ENCODE data around the gene B3GALNT2.
"Not testable (repeated sequence)": the region's sequence is repeated elsewhere in the genome, so short reads cannot be mapped to it uniquely, and the experiment has no call there.

Gene B3GALNT2

DNA sequence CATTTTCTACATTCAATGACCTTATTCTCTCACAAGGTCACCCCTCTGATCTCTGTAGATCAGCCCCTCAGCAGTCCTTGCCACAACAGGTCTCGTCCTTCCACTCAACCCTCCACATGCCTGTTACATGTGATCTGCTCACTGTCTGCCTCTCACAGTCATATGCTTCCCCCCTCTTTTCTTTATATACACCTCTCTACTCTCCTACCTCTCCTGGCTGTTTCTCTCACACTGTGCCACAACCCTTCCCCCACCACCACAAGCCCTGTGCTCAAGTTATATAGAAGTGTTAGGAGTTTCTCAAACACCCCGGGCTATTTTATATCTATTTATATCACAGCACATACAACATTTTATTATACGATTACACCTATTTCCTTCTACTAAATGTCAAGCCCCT is 12.6 kb downstream of the B3GALNT2 start:
- Histone ChIP-seq H3K27me3 (no peaks in the 10 kb centered on the region), H3K4me2 (no peak overlapping the region), H3K4me3 (no peak overlapping the region), H3K9ac (no peak overlapping the region), H3K9me3 (replicated peaks in 1 of 11) (no peaks in the 10 kb centered on the region), H3K36me3 (peaks cover 66 to 100% (median 93%) of the 10 kb centered on the region in 11 experiments), H3K27ac (no peak overlapping the region), H3K4me1 (peaks cover 0 to 12% (median 7%) of the 10 kb centered on the region in 10 experiments; a peak in 11 of 20 replicates), H4K20me1 (peaks cover 0 to 52% (median 6%) of the 10 kb centered on the region in 11 experiments; a peak in 9 of 22 replicates)
- TF ChIP-seq Cebpa-rat (IDR thresholded peaks at IDR 0.05) = no peak

DNA sequence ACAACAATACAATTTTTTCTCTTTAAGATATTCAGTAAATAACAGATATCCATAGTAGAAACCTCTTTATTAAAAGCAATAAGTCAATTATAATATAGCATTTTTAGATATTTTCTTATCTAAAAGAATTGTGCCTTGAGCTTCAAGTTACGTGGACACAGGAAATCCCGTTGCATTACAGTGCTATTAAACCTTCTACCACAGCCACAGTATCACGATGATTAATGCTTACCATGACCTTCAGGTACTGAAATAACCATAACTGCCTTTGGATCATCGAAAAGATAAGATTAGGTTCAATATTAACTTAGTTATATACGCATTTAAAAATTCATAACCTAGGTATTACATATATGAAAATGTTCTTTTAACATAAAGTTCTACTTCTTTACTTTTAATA is 17.9 kb downstream of the B3GALNT2 start:
- H3K27ac ChIP-seq = no peak overlapping the region
- H3K27me3 ChIP-seq = no peaks in the 10 kb centered on the region
- no peak overlapping the region for H3K9ac ChIP-seq
- peaks cover 0 to 16% (median 12%) of the 10 kb centered on the region in 11 experiments; a peak in 14 of 22 replicates for H3K9me3 ChIP-seq (replicated peaks in 1 of 11)
- no peak for TF ChIP-seq Cebpa-rat (IDR thresholded peaks at IDR 0.05)
- no peaks in the 10 kb centered on the region for H3K4me1 ChIP-seq
- no peak overlapping the region for H3K4me3 ChIP-seq
- H4K20me1 ChIP-seq = peaks cover 0 to 36% (median 0%) of the 10 kb centered on the region in 11 experiments; a peak in 5 of 22 replicates
- peaks cover 64 to 100% (median 95%) of the 10 kb centered on the region in 11 experiments for H3K36me3 ChIP-seq
- H3K4me2 ChIP-seq = no peak overlapping the region

DNA sequence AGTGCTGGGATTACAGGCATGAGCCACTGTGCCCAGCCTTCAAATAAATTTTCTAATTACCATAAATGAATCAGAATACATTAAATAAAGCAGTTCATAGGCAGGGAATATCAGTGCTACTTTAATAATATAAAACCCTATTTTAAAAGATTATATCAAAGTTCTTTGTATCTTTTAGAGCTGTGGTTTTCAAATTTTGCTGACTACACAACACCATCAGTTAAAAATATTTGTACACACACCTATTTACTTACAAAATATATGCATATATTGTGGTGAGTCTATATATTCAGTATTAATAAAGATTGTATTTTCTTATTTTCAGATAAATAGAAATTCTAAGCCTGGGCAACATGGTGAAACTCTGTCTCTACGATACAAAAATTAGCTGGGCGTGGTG is 18.7 kb downstream of the B3GALNT2 start:
- no peak overlapping the region for H3K4me2 ChIP-seq
- H3K4me1 ChIP-seq = no peaks in the 10 kb centered on the region
- H3K4me3 ChIP-seq = no peak overlapping the region
- no peak overlapping the region for H3K27ac ChIP-seq
- H3K27me3 ChIP-seq = no peaks in the 10 kb centered on the region
- peaks cover 70 to 100% (median 94%) of the 10 kb centered on the region in 11 experiments for H3K36me3 ChIP-seq
- no peak overlapping the region for H3K9ac ChIP-seq
- H3K9me3 ChIP-seq (replicated peaks in 1 of 11) = peaks cover 0 to 16% (median 12%) of the 10 kb centered on the region in 11 experiments; a peak in 14 of 22 replicates
- peaks cover 0 to 30% (median 0%) of the 10 kb centered on the region in 11 experiments; a peak in 3 of 22 replicates for H4K20me1 ChIP-seq
- TF ChIP-seq Cebpa-rat (IDR thresholded peaks at IDR 0.05) = no peak

- Histone ChIP-seq H3K9ac (no peak overlapping the region), H3K9me3 (replicated peaks in 1 of 11) (peaks cover 0 to 16% (median 12%) of the 10 kb centered on the region in 11 experiments; a peak in 14 of 22 replicates), H3K4me1 (no peaks in the 10 kb centered on the region), H4K20me1 (peaks cover 0 to 13% (median 0%) of the 10 kb centered on the region in 11 experiments; a peak in 3 of 22 replicates), H3K27me3 (no peaks in the 10 kb centered on the region), H3K27ac (no peak overlapping the region), H3K36me3 (peaks cover 80 to 100% (median 96%) of the 10 kb centered on the region in 11 experiments), H3K4me3 (no peak overlapping the region), H3K4me2 (no peak overlapping the region)
- TF ChIP-seq Cebpa-rat (IDR thresholded peaks at IDR 0.05) = no peak
Observed at GRCh38 chr1:235483090-235483489, 21.2 kb downstream of the B3GALNT2 start.

- Histone ChIP-seq H3K27me3 (no peaks in the 10 kb centered on the region), H3K4me2 (no peak overlapping the region), H3K27ac (no peak overlapping the region), H4K20me1 (peaks cover 0 to 9% (median 0%) of the 10 kb centered on the region in 11 experiments; a peak in 1 of 22 replicates), H3K9me3 (replicated peaks in 1 of 11) (no peaks in the 10 kb centered on the region), H3K4me1 (peaks cover 0 to 4% (median 0%) of the 10 kb centered on the region in 10 experiments; a peak in 1 of 20 replicates), H3K9ac (no peak overlapping the region), H3K4me3 (no peak overlapping the region), H3K36me3 (peaks cover 58 to 98% (median 88%) of the 10 kb centered on the region in 11 experiments)
- TF ChIP-seq Cebpa-rat (IDR thresholded peaks at IDR 0.05) = no peak
Observed at GRCh38 chr1:235473806-235474205, 30.4 kb downstream of the B3GALNT2 start.

- Histone ChIP-seq H3K27me3 (no peaks in the 10 kb centered on the region), H3K4me1 (no peaks in the 10 kb centered on the region), H3K4me3 (no peak overlapping the region), H3K36me3 (peaks cover 54 to 98% (median 84%) of the 10 kb centered on the region in 11 experiments), H4K20me1 (no peaks in the 10 kb centered on the region), H3K9me3 (replicated peaks in 1 of 11) (no peaks in the 10 kb centered on the region), H3K4me2 (no peak overlapping the region), H3K9ac (no peak overlapping the region), H3K27ac (no peak overlapping the region)
- TF ChIP-seq Cebpa-rat (IDR thresholded peaks at IDR 0.05) = no peak
Observed at GRCh38 chr1:235470741-235471439, 33.4 kb downstream of the B3GALNT2 start.

DNA sequence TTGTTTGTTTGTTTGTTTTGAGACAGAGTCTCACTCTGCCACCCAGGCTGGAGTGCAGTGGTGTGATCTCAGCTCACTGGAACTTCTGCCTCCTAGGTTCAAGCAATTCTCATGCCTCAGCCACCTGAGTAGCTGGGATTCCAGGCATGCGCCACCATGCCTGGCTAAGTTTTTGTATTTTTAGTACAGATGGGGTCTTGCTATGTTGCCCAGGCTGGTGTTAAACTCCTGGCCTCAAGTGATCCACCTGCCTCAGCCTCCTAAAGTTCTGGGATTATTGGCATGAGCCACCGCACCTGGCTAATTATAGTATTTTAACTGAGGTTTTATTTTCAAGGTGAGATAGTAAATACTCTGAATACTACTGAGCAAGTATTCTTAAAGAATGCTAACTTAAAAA is 34.4 kb downstream of the B3GALNT2 start:
- H3K9ac ChIP-seq; H3K9me3 ChIP-seq (replicated peaks in 1 of 11); H3K4me2 ChIP-seq; H3K4me3 ChIP-seq; H3K27me3 ChIP-seq; H3K27ac ChIP-seq; H3K4me1 ChIP-seq; H4K20me1 ChIP-seq: not testable (repeated sequence)
- peaks cover 55 to 98% (median 86%) of the 10 kb centered on the region in 11 experiments for H3K36me3 ChIP-seq

- Histone ChIP-seq H3K27me3 (no peaks in the 10 kb centered on the region), H3K36me3 (peaks cover 56 to 98% (median 93%) of the 10 kb centered on the region in 11 experiments), H3K9me3 (replicated peaks in 1 of 11) (peaks cover 0 to 13% (median 6%) of the 10 kb centered on the region in 11 experiments; a peak in 9 of 22 replicates), H3K27ac (no peak overlapping the region), H4K20me1 (no peaks in the 10 kb centered on the region), H3K4me1 (peaks cover 0 to 5% (median 0%) of the 10 kb centered on the region in 10 experiments; a peak in 1 of 20 replicates), H3K9ac (no peak overlapping the region), H3K4me3 (no peak overlapping the region), H3K4me2 (no peak overlapping the region)
- TF ChIP-seq Cebpa-rat (IDR thresholded peaks at IDR 0.05) = no peak
Observed at GRCh38 chr1:235468970-235469369, 35.3 kb downstream of the B3GALNT2 start.

DNA sequence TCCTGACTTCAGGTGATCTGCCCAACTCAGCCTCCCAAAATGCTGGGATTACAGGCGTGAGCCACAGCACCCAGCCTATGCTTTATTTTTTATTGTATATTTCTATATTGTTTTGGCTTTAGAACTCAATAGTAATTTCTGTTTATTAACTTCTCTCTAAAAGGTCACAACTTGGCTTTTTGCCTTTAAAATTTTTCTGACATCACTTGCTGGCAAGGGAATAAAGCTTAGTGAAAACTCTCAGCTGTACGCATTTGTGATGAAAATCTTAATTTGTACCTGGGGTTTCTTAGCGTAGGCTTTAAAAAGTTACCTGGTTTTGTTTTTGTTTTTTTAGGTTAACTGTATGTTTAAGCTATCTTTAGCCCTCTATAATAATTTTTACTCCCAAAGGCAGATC is 36.2 kb downstream of the B3GALNT2 start:
- peaks cover 56 to 95% (median 89%) of the 10 kb centered on the region in 11 experiments for H3K36me3 ChIP-seq
- H3K9ac ChIP-seq = no peak overlapping the region
- no peak for TF ChIP-seq Cebpa-rat (IDR thresholded peaks at IDR 0.05)
- H3K27ac ChIP-seq = no peak overlapping the region
- no peaks in the 10 kb centered on the region for H3K27me3 ChIP-seq
- H3K4me2 ChIP-seq = no peak overlapping the region
- peaks cover 0 to 13% (median 6%) of the 10 kb centered on the region in 11 experiments; a peak in 9 of 22 replicates for H3K9me3 ChIP-seq (replicated peaks in 1 of 11)
- peaks cover 0 to 5% (median 0%) of the 10 kb centered on the region in 10 experiments; a peak in 1 of 20 replicates for H3K4me1 ChIP-seq
- H3K4me3 ChIP-seq = no peak overlapping the region
- no peaks in the 10 kb centered on the region for H4K20me1 ChIP-seq

Measured in BLaER1 treated with 17β-estradiol and CSF1 and Interleukin-3, amounts not matched to agents 10 nM and 100 nM (cell line).